Stimulated activated naive B cell treated with anti-CD40 and anti-IgM and Interleukin-4, amounts not matched to agents 10 μg/mL and 1 μg/mL and 100 μg/mL, for 72 hours (primary cell): ENCODE data around the gene FBLN2.

Experiments
- ATAC-seq, 2 donors: fragments of 150-1000 bp; cut with Tn5 transposase; replicated peaks; 2 replicates each; pipeline ENCODE4 v1.10.0; 2021; ENCODE audit warnings: moderate library complexity in 1 of 2
- DNase-seq: peaks from one replicate; pipeline ENCODE4 v3.0.0; 2021
- H3K27ac Mint-ChIP-seq: one replicate; pipeline ENCODE4 v1.8.0; 2022; ENCODE audit warnings: mild to moderate bottlenecking, mixed read lengths
- H3K27me3 Mint-ChIP-seq, 2 donors: one replicate each; pipeline ENCODE4 v1.8.0; 2022; ENCODE audit warnings: mixed read lengths in 2 of 2
- H3K36me3 Mint-ChIP-seq, 2 donors: one replicate each; pipeline ENCODE4 v1.8.0; 2022; ENCODE audit warnings: mixed read lengths in 2 of 2, mild to moderate bottlenecking in 1 of 2
- H3K4me1 Mint-ChIP-seq, 2 donors: one replicate each; pipeline ENCODE4 v1.8.0; 2022; ENCODE audit warnings: mixed read lengths in 2 of 2, mild to moderate bottlenecking in 1 of 2
- H3K4me3 Mint-ChIP-seq, 2 donors: one replicate each; pipeline ENCODE4 v1.8.0; 2022; ENCODE audit warnings: mild to moderate bottlenecking in 2 of 2, mixed read lengths in 2 of 2, moderate library complexity in 1 of 2
- H3K9me3 Mint-ChIP-seq, 2 donors: one replicate each; pipeline ENCODE4 v1.8.0; 2022; ENCODE audit warnings: mixed read lengths in 2 of 2, mild to moderate bottlenecking in 1 of 2

Gene FBLN2

DNA sequence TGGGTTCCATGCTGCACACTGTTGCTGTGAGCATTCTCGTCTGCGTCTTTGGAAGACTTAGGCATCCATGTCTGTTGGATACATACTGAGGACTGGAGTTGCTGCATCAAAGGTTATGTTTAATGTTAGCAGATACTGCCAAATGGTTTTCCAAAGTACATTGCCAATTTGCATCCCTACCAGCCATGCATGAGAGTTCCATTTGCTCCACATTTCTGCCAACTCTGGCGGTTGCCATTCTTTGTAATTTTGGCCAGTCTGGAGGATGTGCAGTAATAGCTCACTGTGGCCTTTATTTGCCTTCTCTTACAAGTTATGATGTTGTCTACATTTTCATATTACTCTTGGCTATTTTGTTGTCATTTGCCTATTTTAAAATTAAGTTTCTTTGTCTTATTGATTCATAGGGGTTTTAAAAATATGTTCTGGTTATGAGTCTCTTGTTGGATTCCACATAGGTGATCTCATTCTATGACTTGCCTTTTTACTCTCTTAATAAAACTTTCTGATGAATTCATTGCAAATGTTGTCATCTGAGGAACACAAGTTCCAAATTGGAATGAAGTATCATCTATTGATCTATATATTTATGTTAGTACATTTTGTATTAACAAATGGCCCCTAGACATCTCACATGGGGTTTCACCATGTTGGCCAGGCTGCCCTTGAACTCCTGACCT, 42.1 kb downstream of the FBLN2 start:
- Mint-ChIP-seq H3K27me3 (peaks cover 0 to 6% of the 10 kb centered on the region in 2 donors), H3K36me3 (no peaks in the 10 kb centered on the region), H3K4me1 (no peaks in the 10 kb centered on the region), H3K9me3 (no peaks in the 10 kb centered on the region), H3K27ac (no peak overlapping the region), H3K4me3 (no peak overlapping the region)
- no peak for DNase-seq
- no peak for ATAC-seq

DNA sequence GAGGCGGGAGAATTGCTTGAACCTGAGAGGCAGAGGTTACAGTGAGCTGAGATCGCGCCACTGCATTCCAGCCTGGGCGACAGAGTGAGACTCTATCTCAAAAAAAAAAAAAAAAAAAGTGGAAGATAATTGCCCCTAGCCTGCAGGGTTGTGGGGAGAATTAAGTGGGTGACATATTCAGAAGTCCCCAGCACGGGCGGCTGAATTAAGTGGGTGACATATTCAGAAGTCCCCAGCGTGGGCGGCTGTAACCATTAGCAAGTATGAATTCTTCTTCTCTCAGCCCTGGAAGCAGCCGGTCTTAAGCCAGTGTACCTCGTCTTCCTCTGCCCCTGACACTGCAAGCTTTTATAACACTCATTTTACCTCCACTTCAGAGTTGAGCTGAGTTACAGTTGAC, 44.7 kb downstream of the FBLN2 start:
- ATAC-seq (no peak), DNase-seq (no peak)
- no peaks in the 10 kb centered on the region for H3K36me3 Mint-ChIP-seq
- peaks cover 0 to 6% of the 10 kb centered on the region in 2 donors for H3K27me3 Mint-ChIP-seq
- no peak overlapping the region for H3K4me3 Mint-ChIP-seq
- peaks cover 0 to 2% of the 10 kb centered on the region in 2 donors for H3K4me1 Mint-ChIP-seq
- H3K27ac Mint-ChIP-seq = no peak overlapping the region
- H3K9me3 Mint-ChIP-seq = no peaks in the 10 kb centered on the region

DNA sequence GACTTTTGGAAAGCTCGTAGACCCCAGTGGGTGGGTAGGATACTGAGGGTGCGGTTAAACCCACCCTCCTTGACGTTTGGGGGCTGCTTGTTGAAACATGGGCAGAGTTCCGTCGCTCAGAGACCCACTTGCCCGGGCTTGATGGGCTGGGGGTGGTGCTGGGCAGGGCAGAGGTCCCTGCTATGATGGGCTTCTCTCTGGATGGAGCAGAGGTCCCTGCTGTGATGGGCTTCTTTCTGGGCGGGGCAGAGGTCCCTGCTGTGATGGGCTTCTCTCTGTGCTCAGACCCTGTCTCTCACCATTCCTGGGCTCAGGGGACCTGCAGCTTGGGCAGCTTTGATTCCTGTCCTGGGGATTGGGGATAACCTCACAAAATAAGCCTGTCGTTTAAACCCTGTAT, 45.2 kb downstream of the FBLN2 start:
- ATAC-seq (no peak), DNase-seq (no peak)
- Mint-ChIP-seq H3K9me3 (no peaks in the 10 kb centered on the region), H3K27ac (no peak overlapping the region), H3K4me3 (no peak overlapping the region), H3K36me3 (no peaks in the 10 kb centered on the region), H3K4me1 (peaks cover 0 to 2% of the 10 kb centered on the region in 2 donors), H3K27me3 (peaks cover 0 to 11% of the 10 kb centered on the region in 2 donors)

DNA sequence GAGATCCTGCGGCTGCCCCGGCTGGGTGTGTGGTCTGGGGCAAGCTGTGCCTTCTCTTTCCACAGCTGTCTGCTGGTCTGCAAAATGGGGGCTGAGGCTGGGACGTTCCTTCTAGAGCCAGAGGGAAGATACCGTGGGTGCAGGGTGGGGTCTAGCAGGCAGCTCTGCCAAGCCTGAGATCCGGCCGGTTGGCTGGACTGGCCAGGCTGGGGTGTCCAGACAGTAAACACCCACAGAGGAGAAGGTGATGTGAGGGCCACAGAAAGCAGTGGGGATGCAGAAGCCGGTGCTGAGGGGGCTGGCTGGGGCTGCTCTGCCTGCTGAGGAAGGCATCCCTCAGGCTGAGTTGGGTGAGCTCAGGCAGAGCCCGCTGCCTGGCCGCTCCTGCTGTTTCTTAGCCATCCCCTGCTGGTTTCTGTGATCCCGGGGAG, 46.1 kb downstream of the FBLN2 start:
- Mint-ChIP-seq H3K27ac (no peak overlapping the region), H3K4me1 (peaks cover 0 to 2% of the 10 kb centered on the region in 2 donors), H3K36me3 (peaks cover 0 to 2% of the 10 kb centered on the region in 2 donors), H3K4me3 (no peak overlapping the region), H3K27me3 (peaks cover 0 to 14% of the 10 kb centered on the region in 2 donors), H3K9me3 (no peaks in the 10 kb centered on the region)
- DNase-seq (no peak), ATAC-seq (no peak)

DNA sequence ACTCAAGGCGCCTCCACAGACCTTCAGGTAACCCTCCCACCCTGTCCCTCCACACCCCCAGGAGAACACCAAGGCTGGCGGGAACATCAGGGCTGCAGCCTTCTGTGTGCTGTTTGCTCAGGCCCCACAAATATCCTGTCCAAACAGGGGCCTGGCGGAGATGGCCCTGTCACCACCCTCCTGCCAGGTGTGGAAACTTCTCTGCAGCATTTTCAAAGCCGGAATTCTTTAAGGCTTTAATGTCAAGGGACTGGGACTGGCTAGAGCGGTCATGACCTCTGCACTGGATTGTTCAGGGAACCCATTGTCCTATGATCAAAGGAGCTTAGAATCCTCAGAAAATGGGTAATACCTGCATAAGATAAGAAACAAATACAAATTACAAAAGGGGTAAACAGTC, 46.6 kb downstream of the FBLN2 start:
- Mint-ChIP-seq H3K9me3 (no peaks in the 10 kb centered on the region), H3K36me3 (peaks cover 0 to 2% of the 10 kb centered on the region in 2 donors), H3K27ac (no peak overlapping the region), H3K4me3 (no peak overlapping the region), H3K27me3 (peaks cover 0 to 14% of the 10 kb centered on the region in 2 donors), H3K4me1 (peaks cover 0 to 2% of the 10 kb centered on the region in 2 donors)
- DNase-seq = no peak
- ATAC-seq = no peak

DNA sequence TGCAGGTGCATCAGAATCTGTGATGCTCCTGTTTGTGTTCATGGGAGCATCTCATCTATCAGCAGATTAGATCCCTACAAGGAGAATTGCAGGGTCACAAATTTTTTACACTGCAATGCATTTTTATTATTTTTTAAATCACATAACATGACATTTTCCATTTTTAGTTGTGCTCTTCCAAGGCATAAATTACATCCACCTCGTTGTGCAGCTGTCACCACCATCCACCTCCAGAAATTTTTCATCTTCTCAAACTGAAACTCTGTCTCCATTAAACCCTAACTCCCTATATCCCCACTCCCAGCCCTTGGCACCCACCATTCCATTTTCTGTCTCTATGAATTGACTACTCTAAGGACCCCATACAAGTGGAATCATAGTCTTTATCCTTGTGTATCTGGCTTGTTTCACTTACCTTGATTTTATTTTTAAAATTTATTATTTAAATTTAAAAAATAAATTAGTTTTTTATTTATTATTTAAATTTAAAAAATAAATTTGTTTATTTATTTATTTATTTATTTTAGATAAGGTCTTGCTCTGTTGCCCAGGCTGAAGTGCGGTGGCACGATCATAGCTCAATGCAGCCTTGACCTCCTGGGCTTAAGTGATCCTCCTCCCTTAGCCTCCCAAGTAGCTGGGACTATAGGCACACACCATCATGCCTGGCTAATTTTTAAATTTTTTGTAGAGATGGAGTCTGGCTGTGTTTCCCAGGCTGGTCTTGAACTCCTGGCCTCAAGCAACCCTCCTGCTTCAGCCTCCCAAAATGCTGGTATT, 47.7 kb downstream of the FBLN2 start:
- peaks cover 0 to 2% of the 10 kb centered on the region in 2 donors for H3K36me3 Mint-ChIP-seq
- no peak for DNase-seq
- no peak overlapping the region for H3K27ac Mint-ChIP-seq
- H3K9me3 Mint-ChIP-seq = no peaks in the 10 kb centered on the region
- peaks cover 0 to 2% of the 10 kb centered on the region in 2 donors for H3K4me1 Mint-ChIP-seq
- H3K27me3 Mint-ChIP-seq = peaks cover 0 to 14% of the 10 kb centered on the region in 2 donors
- no peak for ATAC-seq
- no peak overlapping the region for H3K4me3 Mint-ChIP-seq

DNA sequence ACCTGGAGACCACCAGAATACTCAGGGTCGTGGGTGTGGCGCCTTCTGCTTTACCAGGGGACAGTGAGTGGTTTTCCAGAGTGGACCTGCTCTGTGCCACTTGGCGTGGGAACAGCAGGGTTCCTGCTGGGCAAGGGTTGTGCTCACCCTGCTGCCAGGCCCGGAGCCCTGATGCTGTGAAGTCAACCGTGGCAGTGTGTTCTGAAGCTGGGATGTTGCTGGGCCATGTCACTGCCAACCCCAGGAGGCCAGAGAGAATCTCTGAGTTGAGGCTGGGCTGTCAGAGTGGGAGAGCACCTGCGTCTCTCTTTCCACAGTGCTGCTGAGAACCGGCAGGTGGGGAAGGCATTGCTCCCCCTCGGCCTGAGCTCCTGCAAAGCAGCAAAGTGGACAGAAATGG, 48.7 kb downstream of the FBLN2 start:
- Mint-ChIP-seq H3K27ac (no peak overlapping the region), H3K4me3 (no peak overlapping the region)
- DNase-seq = no peak

DNA sequence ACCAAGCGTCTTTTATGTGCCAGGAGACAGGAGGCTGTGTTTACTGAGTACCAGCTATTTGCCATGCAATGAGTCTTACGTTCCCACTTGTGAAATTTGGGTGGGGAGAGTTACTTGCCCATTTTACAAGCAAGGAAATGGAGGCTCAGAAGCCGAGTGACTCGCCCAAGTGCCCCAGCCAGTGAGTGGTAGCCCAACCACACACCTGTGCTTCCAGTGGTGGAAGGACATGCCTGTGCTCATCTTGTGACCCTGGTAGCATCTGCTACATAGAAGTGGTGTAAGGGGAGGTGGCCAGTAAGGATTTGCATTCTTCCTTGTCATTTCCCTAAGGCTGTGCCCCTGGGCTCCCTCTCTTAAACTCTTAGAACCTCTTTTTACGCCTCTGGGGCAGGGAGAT, 49.3 kb downstream of the FBLN2 start:
- Mint-ChIP-seq H3K27ac (no peak overlapping the region), H3K36me3 (peaks cover 0 to 2% of the 10 kb centered on the region in 2 donors), H3K4me1 (peaks cover 0 to 2% of the 10 kb centered on the region in 2 donors), H3K27me3 (peaks cover 0 to 14% of the 10 kb centered on the region in 2 donors), H3K9me3 (no peaks in the 10 kb centered on the region), H3K4me3 (no peak overlapping the region)
- ATAC-seq (no peak), DNase-seq (no peak)

More for the DNA sequence above, 48.7 kb downstream of the FBLN2 start:
- Mint-ChIP-seq H3K36me3 (peaks cover 0 to 2% of the 10 kb centered on the region in 2 donors), H3K27me3 (peaks cover 0 to 14% of the 10 kb centered on the region in 2 donors), H3K4me1 (peaks cover 0 to 2% of the 10 kb centered on the region in 2 donors), H3K9me3 (no peaks in the 10 kb centered on the region)
- ATAC-seq = no peak

DNA sequence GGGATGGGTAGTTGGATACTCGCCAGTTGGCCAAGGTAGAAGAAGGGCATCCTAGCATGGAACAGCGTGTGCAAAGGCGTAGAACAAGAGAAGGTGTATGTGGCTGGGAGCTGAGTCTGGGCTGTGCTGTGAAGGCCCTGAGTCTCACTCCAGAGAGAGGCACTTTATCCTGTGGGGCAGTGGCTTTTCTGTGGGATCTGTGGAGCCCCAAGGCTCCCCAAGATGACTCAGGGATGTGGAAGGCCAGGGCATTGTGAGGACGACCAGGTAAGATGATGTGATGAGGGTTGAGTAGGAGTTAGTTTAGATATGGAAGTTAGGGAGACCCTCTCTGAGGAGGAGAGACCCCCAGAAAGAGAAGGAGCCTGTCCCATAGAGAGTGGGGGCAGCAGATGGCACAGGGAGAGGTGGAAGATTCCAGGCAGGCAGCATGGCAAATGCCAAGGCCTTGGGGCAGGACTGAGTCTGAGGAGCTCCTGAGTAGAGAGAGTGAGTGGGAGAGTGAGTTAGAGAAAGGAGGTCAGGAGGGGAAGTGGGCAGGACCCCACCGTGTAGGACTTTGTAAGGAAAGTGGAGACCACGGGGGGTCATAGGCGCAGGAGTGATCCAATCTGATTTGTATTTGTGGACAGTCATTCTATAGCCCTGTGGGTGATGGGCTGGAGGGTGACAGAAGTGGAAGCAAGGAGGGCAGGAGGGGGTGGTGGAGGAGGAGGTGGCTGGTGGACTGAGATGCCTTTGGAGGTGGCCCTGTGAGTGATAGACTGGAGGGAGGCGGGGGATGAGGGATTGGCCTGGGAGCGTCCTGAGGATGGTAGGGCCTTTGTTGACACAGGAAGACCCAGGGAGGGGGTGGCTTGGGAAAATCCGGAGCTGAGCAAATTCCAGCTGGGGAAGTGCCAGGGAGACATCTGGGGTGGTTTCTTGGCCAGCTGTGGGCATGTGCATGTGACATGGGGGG, 50.3 kb downstream of the FBLN2 start:
- ATAC-seq (no peak), DNase-seq (no peak)
- no peak overlapping the region for H3K27ac Mint-ChIP-seq
- H3K27me3 Mint-ChIP-seq = peaks cover 0 to 14% of the 10 kb centered on the region in 2 donors
- peaks cover 0 to 2% of the 10 kb centered on the region in 2 donors for H3K4me1 Mint-ChIP-seq
- H3K4me3 Mint-ChIP-seq = no peak overlapping the region
- peaks cover 0 to 2% of the 10 kb centered on the region in 2 donors for H3K36me3 Mint-ChIP-seq
- no peaks in the 10 kb centered on the region for H3K9me3 Mint-ChIP-seq

DNA sequence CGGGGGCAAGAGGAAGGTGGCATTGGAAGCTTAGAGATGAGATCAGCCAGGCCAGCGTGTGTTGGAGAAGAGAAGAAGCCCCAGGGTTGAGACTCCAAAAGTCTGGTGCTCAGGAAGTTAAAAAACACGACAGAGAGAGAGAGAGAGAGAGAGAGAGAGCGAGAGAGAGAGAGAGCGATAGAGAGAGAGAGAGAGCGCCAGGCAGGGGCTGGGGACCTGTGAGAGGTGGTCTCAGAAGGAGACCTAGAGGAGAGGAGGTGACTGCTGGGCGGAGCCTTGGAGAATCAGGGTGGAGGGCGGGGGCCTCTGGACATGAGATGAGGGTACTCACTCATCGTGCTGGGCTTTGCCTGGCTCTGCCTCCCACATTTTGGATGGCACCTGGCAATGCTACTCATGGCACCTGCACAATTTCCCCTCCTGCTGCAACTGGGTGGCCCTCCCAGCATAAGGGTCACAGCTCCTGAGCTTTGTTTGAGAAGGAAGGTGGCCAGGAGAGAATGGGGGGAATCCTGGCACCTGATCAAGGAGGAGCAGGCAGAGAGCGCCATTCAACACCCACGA, 51.0 kb downstream of the FBLN2 start:
- no peak for ATAC-seq
- no peaks in the 10 kb centered on the region for H3K9me3 Mint-ChIP-seq
- H3K4me1 Mint-ChIP-seq = peaks cover 0 to 2% of the 10 kb centered on the region in 2 donors
- peaks cover 0 to 8% of the 10 kb centered on the region in 2 donors for H3K27me3 Mint-ChIP-seq
- DNase-seq = no peak
- H3K4me3 Mint-ChIP-seq = no peak overlapping the region
- H3K36me3 Mint-ChIP-seq = peaks cover 0 to 2% of the 10 kb centered on the region in 2 donors
- no peak overlapping the region for H3K27ac Mint-ChIP-seq

DNA sequence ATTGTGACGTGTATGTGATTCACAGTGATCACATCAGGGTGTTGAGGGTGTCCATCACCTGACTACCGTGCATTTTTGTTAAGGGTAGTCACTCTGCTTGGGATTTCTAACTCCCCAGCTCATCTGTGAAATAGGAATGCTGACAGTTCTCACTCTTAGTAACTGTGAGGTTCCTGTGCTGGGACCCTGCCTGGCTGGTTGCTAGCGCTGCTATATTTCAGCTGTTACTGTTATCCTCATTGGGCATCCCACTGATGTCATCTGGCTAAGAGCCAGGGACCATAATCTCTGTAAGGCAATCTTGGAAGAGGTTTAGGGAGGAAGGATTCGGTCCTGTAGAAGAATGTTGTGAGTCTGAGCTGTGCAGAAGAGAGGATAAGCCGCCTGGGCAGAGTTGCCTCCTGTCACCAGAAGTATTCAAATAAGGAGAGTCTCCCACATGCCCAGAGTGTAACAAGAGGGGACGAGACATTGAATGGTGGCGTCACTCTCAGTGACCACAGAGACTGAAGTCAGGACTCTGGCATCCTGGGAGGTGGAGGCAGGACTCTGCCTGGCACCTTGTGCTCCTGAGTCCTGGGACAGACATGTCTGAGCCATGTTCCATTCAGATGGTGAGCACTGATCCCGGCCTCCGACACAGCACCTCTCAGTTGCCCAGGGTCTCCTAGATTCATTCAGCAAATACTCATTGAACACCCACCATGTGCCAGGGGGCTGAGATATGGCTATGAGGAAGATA, 52.2 kb downstream of the FBLN2 start:
- peaks cover 0 to 2% of the 10 kb centered on the region in 2 donors for H3K4me1 Mint-ChIP-seq
- H3K27me3 Mint-ChIP-seq = peaks cover 0 to 16% of the 10 kb centered on the region in 2 donors
- ATAC-seq = no peak

DNA sequence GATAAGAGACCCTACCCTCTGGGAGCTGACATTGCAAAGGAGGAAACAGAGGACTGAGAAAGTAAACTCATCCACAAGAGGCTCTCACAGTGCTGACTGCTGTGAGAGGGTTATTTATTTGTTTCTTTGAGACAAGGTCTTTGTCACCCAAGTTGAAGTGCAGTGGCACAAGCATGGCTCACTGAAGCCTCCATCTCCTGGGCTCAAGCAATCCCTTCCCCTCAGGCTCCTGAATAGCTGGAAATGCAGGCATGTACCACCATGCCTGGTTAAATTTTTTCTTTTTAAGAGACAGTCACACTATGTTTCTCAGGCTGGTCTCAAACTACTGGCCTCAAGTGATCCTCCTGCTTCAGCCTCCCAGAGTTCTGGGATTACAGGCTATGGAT, 52.8 kb downstream of the FBLN2 start:
- no peaks in the 10 kb centered on the region for H3K9me3 Mint-ChIP-seq

More for the DNA sequence above, 52.2 kb downstream of the FBLN2 start:
- no peak for DNase-seq
- H3K4me3 Mint-ChIP-seq = no peak overlapping the region
- peaks cover 0 to 2% of the 10 kb centered on the region in 2 donors for H3K36me3 Mint-ChIP-seq
- H3K9me3 Mint-ChIP-seq = no peaks in the 10 kb centered on the region
- no peak overlapping the region for H3K27ac Mint-ChIP-seq

DNA sequence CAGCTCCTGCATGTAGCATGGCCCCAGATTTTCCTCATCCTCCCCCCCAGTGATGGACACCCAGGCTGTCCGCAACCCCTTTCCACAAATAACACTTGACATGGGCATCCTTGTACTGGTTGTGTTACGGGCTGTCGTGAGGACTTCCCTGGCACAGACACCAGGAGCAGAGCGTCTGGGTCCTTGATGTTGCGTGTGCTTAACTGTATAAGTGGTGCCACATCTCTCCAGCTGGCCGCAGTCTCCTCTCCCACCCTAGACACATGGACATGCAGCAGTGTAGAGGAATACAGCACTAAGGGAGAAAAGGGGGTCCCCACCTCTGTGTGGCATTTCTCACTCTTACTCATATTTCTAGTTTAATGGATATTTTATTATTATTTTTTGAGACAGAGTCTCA, 56.6 kb downstream of the FBLN2 start:
- no peak overlapping the region for H3K4me3 Mint-ChIP-seq
- DNase-seq (no peak), ATAC-seq (no peak)
- peaks cover 5 to 10% of the 10 kb centered on the region in 2 donors for H3K36me3 Mint-ChIP-seq
- no peak overlapping the region for H3K27ac Mint-ChIP-seq
- peaks cover 0 to 8% of the 10 kb centered on the region in 2 donors for H3K27me3 Mint-ChIP-seq
- H3K4me1 Mint-ChIP-seq = no peaks in the 10 kb centered on the region
- H3K9me3 Mint-ChIP-seq = no peaks in the 10 kb centered on the region

More for the DNA sequence above, 52.8 kb downstream of the FBLN2 start:
- peaks cover 0 to 2% of the 10 kb centered on the region in 2 donors for H3K4me1 Mint-ChIP-seq
- H3K4me3 Mint-ChIP-seq = no peak overlapping the region
- H3K27ac Mint-ChIP-seq = no peak overlapping the region
- DNase-seq (no peak), ATAC-seq (no peak)
- H3K27me3 Mint-ChIP-seq = peaks cover 0 to 16% of the 10 kb centered on the region in 2 donors
- peaks cover 0 to 2% of the 10 kb centered on the region in 2 donors for H3K36me3 Mint-ChIP-seq
